HL-60 (cell line): Measurements from ENCODE around the gene AFF3.

Source experiments
- DNase-seq, 2 experiments: peaks; one replicate each; pipeline ENCODE4 v3.0.0-alpha.2; 2010 to 2020; ENCODE audit warnings: low read depth in 1 of 2, low spot score in 1 of 2
- H3K27ac ChIP-seq: fragments of 250-450 bp; sonication (Bioruptor Pico); replicated peaks from 2 replicates; pipeline ENCODE4 v1.5.1; 2020; ENCODE audit warnings: mild to moderate bottlenecking, moderate library complexity
- H3K27me3 ChIP-seq: fragments of 250-450 bp; sonication (Bioruptor Pico); 2 replicates; pipeline ENCODE4 v1.5.1; 2021; ENCODE audit warnings: mild to moderate bottlenecking, moderate library complexity; ENCODE audit not compliant: insufficient read depth, poor library complexity, severe bottlenecking
- H3K4me3 ChIP-seq: replicated peaks from 2 replicates; pipeline ENCODE4 v1.5.1; 2011; ENCODE audit warnings: mild to moderate bottlenecking, control low read depth, low read length; ENCODE audit not compliant: insufficient read depth
- CTCF ChIP-seq: IDR thresholded peaks from one replicate; pipeline ENCODE4 v1.5.1; 2011; ENCODE audit warnings: low read length, control low read depth, inconsistent platforms; ENCODE audit not compliant: insufficient read depth
- GABPA ChIP-seq: IDR thresholded peaks from 2 replicates; pipeline ENCODE4 v1.6.1; 2012; ENCODE audit warnings: low read depth
- POLR2AphosphoS5 ChIP-seq: IDR thresholded peaks from 2 replicates; pipeline ENCODE4 v1.6.1; 2012; ENCODE audit warnings: low read depth
- SPI1 ChIP-seq: IDR thresholded peaks from 2 replicates; pipeline ENCODE4 v1.6.1; 2012; ENCODE audit warnings: low read depth, mild to moderate bottlenecking, borderline replicate concordance
- TF ChIP-seq, protein P1 (sequence below): IDR thresholded peaks from 2 replicates; pipeline ENCODE4 v1.6.1; 2012; ENCODE audit warnings: low read depth; ENCODE audit not compliant: insufficient replicate concordance

The AFF3 gene

DNA sequence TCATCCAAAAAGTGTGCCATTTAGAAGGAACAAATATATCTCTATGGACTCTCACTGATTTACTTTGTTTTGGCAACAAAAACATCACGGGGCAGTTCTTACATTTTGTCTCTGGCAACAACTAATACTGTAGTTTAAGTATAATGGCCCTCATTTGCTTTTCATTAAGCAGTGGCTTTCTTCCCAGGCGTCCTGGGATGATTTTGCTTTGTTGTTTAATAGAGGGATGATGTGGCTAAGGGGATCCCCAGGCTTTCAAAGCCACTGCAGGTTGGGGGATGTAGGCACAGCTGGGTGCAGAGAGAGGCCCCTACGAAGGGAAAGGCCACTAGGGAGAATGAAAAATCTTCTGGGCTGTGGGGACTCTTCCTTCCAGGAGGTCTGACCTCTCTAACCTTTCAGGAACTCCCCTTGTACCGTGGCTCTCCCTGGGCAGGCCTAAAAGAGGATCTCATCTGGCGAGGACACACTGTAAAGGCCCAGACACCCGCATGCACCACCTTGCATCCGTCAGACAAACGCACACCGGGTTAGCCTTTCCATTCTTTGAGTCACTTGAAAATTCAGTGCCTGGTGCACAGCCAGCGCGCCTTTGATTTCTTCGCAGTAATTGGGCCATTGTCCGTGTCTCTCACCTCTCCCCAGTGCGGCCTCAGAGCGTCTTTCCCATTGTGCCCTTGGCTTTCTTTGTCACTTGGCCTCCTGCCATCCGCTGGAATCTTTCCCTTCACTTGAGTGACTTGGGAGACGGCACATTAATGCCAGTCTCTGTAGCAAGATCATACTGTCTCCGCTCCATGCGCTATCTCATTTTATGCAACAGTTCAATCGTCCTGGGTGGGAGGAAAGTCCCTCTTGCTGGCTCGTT, 40.3 kb upstream of the AFF3 start:
- no peak overlapping the region for H3K27ac ChIP-seq
- peaks cover 2% of the 10 kb centered on the region for H3K27me3 ChIP-seq
- TF ChIP-seq, protein P1, sequence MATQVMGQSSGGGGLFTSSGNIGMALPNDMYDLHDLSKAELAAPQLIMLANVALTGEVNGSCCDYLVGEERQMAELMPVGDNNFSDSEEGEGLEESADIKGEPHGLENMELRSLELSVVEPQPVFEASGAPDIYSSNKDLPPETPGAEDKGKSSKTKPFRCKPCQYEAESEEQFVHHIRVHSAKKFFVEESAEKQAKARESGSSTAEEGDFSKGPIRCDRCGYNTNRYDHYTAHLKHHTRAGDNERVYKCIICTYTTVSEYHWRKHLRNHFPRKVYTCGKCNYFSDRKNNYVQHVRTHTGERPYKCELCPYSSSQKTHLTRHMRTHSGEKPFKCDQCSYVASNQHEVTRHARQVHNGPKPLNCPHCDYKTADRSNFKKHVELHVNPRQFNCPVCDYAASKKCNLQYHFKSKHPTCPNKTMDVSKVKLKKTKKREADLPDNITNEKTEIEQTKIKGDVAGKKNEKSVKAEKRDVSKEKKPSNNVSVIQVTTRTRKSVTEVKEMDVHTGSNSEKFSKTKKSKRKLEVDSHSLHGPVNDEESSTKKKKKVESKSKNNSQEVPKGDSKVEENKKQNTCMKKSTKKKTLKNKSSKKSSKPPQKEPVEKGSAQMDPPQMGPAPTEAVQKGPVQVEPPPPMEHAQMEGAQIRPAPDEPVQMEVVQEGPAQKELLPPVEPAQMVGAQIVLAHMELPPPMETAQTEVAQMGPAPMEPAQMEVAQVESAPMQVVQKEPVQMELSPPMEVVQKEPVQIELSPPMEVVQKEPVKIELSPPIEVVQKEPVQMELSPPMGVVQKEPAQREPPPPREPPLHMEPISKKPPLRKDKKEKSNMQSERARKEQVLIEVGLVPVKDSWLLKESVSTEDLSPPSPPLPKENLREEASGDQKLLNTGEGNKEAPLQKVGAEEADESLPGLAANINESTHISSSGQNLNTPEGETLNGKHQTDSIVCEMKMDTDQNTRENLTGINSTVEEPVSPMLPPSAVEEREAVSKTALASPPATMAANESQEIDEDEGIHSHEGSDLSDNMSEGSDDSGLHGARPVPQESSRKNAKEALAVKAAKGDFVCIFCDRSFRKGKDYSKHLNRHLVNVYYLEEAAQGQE: no peak
- TF ChIP-seq GABPA (no peak), CTCF (no peak), POLR2AphosphoS5 (no peak), SPI1 (no peak)
- DNase-seq: no peak
- H3K4me3 ChIP-seq: no peak overlapping the region

DNA sequence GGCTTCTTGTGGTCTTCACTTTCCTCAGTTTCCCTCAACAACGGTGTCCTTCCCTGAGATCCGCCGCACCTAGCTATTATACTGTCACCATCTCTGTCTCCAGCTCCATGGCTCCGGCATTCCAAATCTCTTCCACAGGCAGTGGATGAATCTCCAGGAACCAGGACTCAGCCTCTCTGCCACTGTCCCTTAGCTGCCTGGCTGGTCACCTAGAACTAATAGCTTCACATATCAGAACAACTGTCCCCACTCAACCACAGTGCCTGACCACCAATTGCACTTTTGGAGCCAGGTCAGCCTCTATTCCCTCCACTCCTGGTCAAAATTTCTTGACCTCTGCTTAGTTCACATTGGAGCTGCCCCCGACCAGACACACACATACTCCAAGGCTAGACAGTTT, 38.1 kb upstream of the AFF3 start:
- TF ChIP-seq CTCF: no peak
- TF ChIP-seq GABPA: no peak
- TF ChIP-seq POLR2AphosphoS5: no peak
- no peak for TF ChIP-seq SPI1
- TF ChIP-seq, protein P1: no peak
- no peaks in the 10 kb centered on the region for H3K27me3 ChIP-seq

GRCh38 chr2:100179806-100180205, 37.4 kb upstream of the AFF3 start:
- H3K27me3 ChIP-seq: no peaks in the 10 kb centered on the region
- DNase-seq: no peak
- TF ChIP-seq, protein P1: no peak
- TF ChIP-seq CTCF: no peak
- no peak for TF ChIP-seq GABPA
- no peak for TF ChIP-seq SPI1
- no peak for TF ChIP-seq POLR2AphosphoS5
- no peak overlapping the region for H3K4me3 ChIP-seq
- no peak overlapping the region for H3K27ac ChIP-seq

More for the DNA sequence above, 38.1 kb upstream of the AFF3 start:
- Histone ChIP-seq H3K27ac (no peak overlapping the region), H3K4me3 (no peak overlapping the region)
- no peak for DNase-seq
